Neural crest cell (in vitro differentiated cells): Measurements from ENCODE around the gene CD81. TPM values are rescaled to one million over a fixed set of nuclear protein-coding genes. Genes with fewer than 3 reads are reported as not detected.

Experiments
- DNase-seq: peaks from one replicate; pipeline ENCODE4 v3.0.0; 2021; ENCODE audit warnings: low read depth, mixed read lengths, low spot score
- H3K27ac Mint-ChIP-seq: one replicate; pipeline ENCODE4 v1.8.0; 2021; ENCODE audit warnings: mild to moderate bottlenecking, mixed read lengths; ENCODE audit not compliant: unreplicated experiment
- H3K27me3 Mint-ChIP-seq: 2 replicates; pipeline ENCODE4 v1.8.0; 2021; ENCODE audit warnings: low read depth, mild to moderate bottlenecking, mixed read lengths
- H3K36me3 Mint-ChIP-seq: 2 replicates; pipeline ENCODE4 v1.8.0; 2021; ENCODE audit warnings: low read depth, mild to moderate bottlenecking, mixed read lengths
- H3K4me1 Mint-ChIP-seq: 2 replicates; pipeline ENCODE4 v1.8.0; 2021; ENCODE audit warnings: mixed read lengths
- H3K4me3 Mint-ChIP-seq: one replicate; pipeline ENCODE4 v1.8.0; 2021; ENCODE audit warnings: mild to moderate bottlenecking, mixed read lengths
- H3K9me3 Mint-ChIP-seq: 2 replicates; pipeline ENCODE4 v1.8.0; 2021; ENCODE audit warnings: mixed read lengths
- total RNA-seq: library from RNA; stranded (reverse); gene quantifications from 2 replicates; pipeline ENCODE4 v1.2.1, GENCODE V29; 2021
- TF ChIP-seq, protein P1 (sequence below): fragments of 200-600 bp; sonication (generic); conservative IDR thresholded peaks from 2 replicates; pipeline ENCODE4 v1.5.0; 2021; ENCODE audit warnings: antibody characterized with exemption, mild to moderate bottlenecking

CD81 gene
- total RNA-seq, 1 donor from 2014 or later, result 225 TPM

- Mint-ChIP-seq H3K4me1 (peaks cover 10% of the 10 kb centered on the region), H3K27me3 (no peaks in the 10 kb centered on the region), H3K9me3 (no peaks in the 10 kb centered on the region), H3K27ac (no peak overlapping the region), H3K36me3 (no peaks in the 10 kb centered on the region), H3K4me3 (no peak overlapping the region)
- DNase-seq, result no peak
- TF ChIP-seq, protein P1, sequence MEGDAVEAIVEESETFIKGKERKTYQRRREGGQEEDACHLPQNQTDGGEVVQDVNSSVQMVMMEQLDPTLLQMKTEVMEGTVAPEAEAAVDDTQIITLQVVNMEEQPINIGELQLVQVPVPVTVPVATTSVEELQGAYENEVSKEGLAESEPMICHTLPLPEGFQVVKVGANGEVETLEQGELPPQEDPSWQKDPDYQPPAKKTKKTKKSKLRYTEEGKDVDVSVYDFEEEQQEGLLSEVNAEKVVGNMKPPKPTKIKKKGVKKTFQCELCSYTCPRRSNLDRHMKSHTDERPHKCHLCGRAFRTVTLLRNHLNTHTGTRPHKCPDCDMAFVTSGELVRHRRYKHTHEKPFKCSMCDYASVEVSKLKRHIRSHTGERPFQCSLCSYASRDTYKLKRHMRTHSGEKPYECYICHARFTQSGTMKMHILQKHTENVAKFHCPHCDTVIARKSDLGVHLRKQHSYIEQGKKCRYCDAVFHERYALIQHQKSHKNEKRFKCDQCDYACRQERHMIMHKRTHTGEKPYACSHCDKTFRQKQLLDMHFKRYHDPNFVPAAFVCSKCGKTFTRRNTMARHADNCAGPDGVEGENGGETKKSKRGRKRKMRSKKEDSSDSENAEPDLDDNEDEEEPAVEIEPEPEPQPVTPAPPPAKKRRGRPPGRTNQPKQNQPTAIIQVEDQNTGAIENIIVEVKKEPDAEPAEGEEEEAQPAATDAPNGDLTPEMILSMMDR, result no peak
Observed at GRCh38 chr11:2390725-2391151, 13.6 kb downstream of the CD81 start.

DNA sequence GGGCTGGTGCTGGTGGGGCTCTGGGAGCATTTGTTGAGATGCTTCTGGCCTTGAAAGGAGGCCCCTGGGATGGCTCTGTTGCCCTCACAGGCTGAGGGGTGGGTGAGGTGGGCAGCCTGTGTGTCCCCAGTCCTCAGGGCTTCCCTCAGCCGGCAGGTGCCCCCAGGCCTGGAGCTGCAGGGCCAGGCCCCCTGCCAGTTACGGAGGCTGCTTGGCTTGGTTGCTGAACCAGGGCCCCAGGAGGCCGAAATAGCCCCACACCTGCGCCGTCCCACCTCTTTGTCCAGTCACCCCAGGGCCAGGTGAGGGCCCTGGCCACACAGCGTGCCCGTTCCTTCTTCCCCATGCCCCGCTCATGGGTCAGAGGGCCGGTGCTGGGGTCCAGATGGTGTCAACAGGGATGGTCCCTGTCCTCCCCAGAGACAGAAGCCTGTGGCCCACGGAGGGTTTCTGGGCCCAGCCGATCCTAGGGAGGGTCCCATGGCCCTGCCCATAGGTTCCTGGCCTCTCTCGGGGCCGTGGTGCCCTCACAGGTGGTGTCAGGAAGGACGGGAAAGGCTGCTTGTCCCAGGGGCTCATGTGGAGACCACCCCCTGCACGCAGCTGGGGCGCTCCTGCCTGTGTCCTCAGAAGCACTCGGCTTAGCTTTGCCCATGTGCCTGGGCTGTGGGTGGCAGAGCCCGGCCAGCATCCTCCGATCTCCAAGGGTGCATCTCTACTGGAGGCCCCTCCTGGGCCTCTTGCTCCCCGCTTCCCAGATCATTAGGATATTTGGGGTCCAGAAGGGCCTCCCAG, 14.3 kb downstream of the CD81 start:
- TF ChIP-seq, protein P1, result no peak
- no peak overlapping the region for H3K4me3 Mint-ChIP-seq
- H3K27ac Mint-ChIP-seq, result no peak overlapping the region
- no peak for DNase-seq
- H3K9me3 Mint-ChIP-seq, result no peaks in the 10 kb centered on the region
- no peaks in the 10 kb centered on the region for H3K36me3 Mint-ChIP-seq
- H3K4me1 Mint-ChIP-seq, result peaks cover 4% of the 10 kb centered on the region
- no peaks in the 10 kb centered on the region for H3K27me3 Mint-ChIP-seq

DNA sequence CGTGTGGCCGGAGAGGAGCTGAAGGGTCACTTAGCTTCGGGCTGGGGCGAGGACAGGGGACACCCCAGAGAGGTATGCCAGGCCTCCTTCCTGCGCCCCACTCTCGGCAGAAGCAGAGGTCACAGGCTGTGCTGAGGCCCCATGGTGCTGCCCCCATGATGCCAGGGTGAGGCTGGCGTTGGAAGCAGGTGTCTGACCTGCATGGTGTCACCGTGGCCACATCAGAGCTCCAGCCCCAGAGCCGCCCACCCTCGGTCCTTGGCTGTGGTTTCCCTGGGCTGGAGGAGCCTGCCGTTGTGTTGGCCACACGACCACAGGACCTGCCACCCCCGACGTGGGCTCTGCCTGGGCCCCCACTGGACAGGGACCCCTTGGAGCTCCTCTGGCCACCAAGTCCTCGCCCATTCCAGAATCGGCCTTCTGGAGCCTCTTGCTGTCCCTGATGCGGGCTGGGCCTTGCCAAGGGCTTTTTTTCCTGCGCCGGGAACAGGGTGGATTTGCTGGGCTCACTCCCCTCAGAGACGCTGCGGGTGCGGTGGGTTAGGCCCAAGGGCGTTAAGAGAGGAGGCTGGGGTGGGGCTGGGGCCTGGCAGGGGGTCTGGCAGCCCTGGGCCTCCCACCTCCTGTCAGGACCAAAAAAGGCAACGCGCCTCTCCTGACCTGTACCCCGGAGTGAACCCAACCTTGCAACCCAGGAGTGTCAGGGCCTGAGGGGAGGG, 15.3 kb downstream of the CD81 start:
- TF ChIP-seq, protein P1, result no peak
- H3K27me3 Mint-ChIP-seq, result no peaks in the 10 kb centered on the region
- no peaks in the 10 kb centered on the region for H3K36me3 Mint-ChIP-seq
- H3K27ac Mint-ChIP-seq, result no peak overlapping the region
- peaks cover 4% of the 10 kb centered on the region for H3K4me1 Mint-ChIP-seq
- DNase-seq, result no peak
- H3K4me3 Mint-ChIP-seq, result no peak overlapping the region
- H3K9me3 Mint-ChIP-seq, result no peaks in the 10 kb centered on the region

DNA sequence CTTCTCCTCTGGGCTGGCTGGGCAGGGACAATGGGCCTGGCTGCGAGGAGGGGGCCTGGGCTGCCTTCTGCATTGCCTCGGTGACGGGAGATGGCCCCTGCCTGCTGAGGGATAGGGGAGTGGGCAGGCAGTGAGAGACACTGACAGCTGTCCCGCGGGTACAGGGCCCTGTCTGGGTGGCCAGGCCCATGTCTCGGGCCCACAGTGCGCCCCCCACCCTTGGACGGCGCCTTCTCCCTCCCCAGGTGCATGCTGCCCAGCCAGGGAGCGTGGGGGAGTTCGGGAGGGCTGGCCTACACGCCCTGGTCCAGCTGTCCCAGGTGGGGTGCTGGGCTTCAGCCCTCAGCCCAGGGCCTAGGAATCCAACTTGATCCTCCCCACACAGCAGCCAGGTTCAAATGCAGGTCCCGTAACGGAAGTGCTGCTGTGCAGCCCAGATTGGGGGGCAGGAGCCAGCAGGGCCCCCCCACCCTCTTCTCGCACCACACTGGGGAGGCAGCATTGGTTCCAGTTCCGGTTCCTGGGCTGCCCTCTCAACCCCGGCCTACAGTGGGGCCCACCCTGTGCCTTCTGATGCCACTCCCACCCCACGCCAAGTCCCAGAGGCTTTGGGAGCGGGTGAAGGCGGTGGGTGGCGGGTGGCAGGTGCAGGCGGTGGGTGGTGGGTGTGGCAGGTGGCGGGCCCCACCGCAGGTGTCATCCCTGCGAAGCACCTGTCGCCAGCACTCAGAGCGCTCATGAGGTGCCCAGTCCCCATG, 16.2 kb downstream of the CD81 start:
- no peaks in the 10 kb centered on the region for H3K27me3 Mint-ChIP-seq
- TF ChIP-seq, protein P1, result no peak
- no peak overlapping the region for H3K4me3 Mint-ChIP-seq
- DNase-seq, result no peak
- H3K9me3 Mint-ChIP-seq, result no peaks in the 10 kb centered on the region
- H3K27ac Mint-ChIP-seq, result no peak overlapping the region
- no peaks in the 10 kb centered on the region for H3K36me3 Mint-ChIP-seq
- peaks cover 4% of the 10 kb centered on the region for H3K4me1 Mint-ChIP-seq

DNA sequence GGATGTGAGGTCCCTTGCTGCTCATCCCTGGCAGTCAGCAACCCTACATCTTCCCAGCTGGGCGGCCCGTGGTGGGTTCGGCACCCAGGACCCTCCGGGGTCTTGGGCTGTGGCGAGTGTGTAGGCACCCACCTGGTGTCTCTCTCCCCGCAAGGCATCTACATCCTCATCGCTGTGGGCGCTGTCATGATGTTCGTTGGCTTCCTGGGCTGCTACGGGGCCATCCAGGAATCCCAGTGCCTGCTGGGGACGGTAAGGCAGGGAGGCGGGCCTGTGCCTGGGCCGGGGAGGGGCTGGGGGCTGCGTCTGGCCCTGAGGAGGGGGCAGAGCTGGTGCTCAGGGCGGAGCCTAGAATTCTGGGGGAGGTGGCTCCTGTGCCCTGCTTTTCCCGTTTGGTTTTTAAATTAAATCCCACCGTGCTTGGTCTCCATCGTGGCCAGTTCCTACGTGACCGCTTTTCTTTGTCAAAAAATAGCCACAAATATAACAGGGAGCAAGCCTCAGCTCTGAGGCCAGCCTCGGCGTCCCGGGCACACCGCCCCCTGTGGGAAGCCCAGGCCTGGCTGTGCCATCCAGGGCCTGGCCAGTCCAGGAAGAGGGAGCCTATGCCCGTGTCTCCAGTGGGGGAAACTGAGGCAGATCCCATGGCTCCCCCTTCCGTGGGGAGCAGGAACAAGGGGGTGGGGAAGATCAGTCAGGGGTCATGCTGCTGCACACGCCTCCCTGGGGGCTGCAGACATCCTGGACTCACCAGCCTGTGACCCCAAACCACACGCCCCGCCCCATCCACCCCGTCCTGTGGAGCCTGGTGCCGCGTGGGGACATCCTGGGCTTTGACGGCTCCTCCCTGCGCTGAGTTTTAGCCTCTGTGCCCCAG, 17.1 kb downstream of the CD81 start:
- Mint-ChIP-seq H3K27ac (no peak overlapping the region), H3K9me3 (no peaks in the 10 kb centered on the region), H3K4me1 (peaks cover 4% of the 10 kb centered on the region), H3K27me3 (no peaks in the 10 kb centered on the region), H3K4me3 (no peak overlapping the region), H3K36me3 (no peaks in the 10 kb centered on the region)
- TF ChIP-seq, protein P1, result no peak
- no peak for DNase-seq
